ENCODE data around the gene CLTCL1.
"Not testable (repeated sequence)": the region's sequence is repeated elsewhere in the genome, so short reads cannot be mapped to it uniquely, and the experiment has no call there.

Gene CLTCL1

DNA sequence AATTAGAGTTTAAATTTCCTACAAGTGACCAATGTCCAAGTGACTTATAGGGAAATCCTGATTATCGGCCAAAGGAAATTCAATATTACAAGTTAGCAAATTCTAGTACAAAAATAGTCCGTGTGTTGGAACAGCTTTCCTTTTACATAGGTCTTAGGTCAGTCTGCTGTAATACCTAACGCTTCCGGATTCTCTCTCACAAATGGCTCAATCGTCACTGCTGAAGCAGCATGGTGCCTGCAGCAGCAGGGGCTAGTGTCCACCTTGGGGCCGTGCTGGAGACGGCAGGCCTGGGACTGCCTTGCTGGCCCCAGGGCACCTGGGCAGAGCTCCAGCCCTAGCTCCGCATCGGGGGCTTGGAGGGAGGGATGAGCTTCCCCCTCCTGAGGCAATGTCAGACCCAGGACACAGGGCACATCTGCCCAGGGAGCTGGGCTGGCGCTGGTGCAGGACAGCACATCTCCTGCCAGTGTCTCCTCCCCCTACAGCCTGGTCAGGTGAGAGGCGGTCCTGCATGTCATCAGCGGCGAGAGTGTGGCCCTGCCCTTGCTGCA, 39.4 kb upstream of the CLTCL1 start:
- no peak for DNase-seq
- Histone ChIP-seq H3K4me3 (ENCODE audit: low read depth, low read length) (no peak overlapping the region), H3K36me3 (peaks cover 56% of the 10 kb centered on the region), H3K9me3 (ENCODE audit: severe bottlenecking) (peaks cover 2% of the 10 kb centered on the region), H3K27me3 (ENCODE audit: insufficient read depth, low read depth, severe bottlenecking) (no peaks in the 10 kb centered on the region), H3K27ac (no peak overlapping the region)
- TF ChIP-seq, protein P1, sequence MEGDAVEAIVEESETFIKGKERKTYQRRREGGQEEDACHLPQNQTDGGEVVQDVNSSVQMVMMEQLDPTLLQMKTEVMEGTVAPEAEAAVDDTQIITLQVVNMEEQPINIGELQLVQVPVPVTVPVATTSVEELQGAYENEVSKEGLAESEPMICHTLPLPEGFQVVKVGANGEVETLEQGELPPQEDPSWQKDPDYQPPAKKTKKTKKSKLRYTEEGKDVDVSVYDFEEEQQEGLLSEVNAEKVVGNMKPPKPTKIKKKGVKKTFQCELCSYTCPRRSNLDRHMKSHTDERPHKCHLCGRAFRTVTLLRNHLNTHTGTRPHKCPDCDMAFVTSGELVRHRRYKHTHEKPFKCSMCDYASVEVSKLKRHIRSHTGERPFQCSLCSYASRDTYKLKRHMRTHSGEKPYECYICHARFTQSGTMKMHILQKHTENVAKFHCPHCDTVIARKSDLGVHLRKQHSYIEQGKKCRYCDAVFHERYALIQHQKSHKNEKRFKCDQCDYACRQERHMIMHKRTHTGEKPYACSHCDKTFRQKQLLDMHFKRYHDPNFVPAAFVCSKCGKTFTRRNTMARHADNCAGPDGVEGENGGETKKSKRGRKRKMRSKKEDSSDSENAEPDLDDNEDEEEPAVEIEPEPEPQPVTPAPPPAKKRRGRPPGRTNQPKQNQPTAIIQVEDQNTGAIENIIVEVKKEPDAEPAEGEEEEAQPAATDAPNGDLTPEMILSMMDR (IDR thresholded peaks at IDR 0.05; ENCODE audit: low read depth, low read length), result no peak

DNA sequence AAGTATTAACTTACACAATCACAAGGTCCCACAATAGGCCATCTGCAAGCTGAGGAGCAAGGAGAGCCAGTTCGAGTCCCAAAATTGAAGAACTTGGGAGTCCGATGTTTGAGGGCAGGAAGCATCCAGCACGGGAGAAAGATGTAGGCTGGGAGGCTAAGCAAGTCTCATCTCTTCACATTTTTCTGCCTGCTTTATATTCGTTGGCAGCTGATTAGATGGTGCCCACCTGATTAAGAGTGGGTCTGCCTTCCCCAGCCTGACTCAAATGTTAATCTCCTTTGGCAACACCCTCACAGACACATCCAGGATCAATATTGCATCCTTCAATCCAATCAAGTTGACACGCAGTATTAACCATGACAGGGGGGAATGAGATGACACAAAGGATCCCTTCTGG, 38.7 kb upstream of the CLTCL1 start:
- H3K27me3 ChIP-seq (ENCODE audit: insufficient read depth, low read depth, severe bottlenecking); H3K9me3 ChIP-seq (ENCODE audit: severe bottlenecking); DNase-seq; H3K27ac ChIP-seq; H3K4me3 ChIP-seq (ENCODE audit: low read depth, low read length): not testable (repeated sequence)
- H3K36me3 ChIP-seq, result peaks cover 49% of the 10 kb centered on the region

DNA sequence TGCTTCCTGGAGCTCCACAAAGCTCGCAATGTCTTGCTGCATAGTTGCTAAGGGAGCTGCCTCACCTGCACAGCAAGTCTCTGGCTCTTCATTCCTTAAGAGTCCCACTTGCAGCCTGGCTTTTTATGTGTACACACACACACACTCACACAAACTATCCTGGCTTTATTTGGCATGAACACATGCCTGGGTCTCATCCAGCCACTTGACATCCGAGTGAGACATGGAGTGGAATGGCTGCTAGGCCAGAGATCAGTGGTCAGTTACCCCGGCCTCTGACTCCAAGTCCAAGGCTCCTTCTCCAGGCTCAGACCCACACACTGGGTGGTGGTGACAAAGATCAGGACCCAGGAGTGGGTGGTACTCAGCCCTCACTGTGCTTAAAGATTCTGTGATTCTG, 37.9 kb upstream of the CLTCL1 start:
- H3K27me3 ChIP-seq (ENCODE audit: insufficient read depth, low read depth, severe bottlenecking), result no peaks in the 10 kb centered on the region
- no peak overlapping the region for H3K27ac ChIP-seq
- no peak overlapping the region for H3K4me3 ChIP-seq (ENCODE audit: low read depth, low read length)
- H3K36me3 ChIP-seq, result peaks cover 41% of the 10 kb centered on the region
- TF ChIP-seq, protein P1 (IDR thresholded peaks at IDR 0.05; ENCODE audit: low read depth, low read length), result no peak
- DNase-seq, result no peak
- peaks cover 2% of the 10 kb centered on the region for H3K9me3 ChIP-seq (ENCODE audit: severe bottlenecking)

DNA sequence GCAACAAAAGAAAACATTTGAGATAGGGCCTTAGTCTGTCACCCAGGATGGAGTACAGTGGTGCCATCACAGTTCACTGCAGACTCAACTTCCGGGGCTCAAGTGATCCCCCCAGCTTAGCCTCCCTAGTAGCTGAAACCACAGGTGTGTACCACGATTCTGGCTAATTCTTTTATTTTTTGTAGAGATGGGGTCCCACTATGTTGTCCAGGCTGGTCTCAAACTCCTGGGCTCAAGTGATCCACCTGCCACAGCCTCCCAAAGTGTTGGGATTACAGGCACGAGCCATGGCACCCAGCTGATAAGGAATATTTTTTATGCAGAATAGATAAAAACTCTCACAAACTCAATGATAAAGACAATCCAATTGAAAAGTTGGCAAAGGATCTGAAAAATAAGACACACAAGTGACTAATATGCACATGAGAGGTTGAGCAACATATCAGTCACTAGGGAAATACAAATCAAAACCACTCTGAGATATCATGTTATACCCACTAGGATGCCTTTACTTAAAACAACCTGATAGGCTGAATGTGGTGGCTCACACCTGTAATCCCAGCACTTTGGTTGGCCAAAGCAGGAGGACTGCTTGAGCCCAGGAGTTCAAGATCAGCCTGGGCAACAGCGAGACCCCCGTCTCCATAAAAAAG, 33.9 kb upstream of the CLTCL1 start:
- Histone ChIP-seq H3K9me3 (ENCODE audit: severe bottlenecking) (no peaks in the 10 kb centered on the region), H3K36me3 (peaks cover 14% of the 10 kb centered on the region), H3K4me3 (ENCODE audit: low read depth, low read length) (no peak overlapping the region), H3K27me3 (ENCODE audit: insufficient read depth, low read depth, severe bottlenecking) (no peaks in the 10 kb centered on the region), H3K27ac (no peak overlapping the region)
- DNase-seq, result no peak
- TF ChIP-seq, protein P1 (IDR thresholded peaks at IDR 0.05; ENCODE audit: low read depth, low read length), result no peak

DNA sequence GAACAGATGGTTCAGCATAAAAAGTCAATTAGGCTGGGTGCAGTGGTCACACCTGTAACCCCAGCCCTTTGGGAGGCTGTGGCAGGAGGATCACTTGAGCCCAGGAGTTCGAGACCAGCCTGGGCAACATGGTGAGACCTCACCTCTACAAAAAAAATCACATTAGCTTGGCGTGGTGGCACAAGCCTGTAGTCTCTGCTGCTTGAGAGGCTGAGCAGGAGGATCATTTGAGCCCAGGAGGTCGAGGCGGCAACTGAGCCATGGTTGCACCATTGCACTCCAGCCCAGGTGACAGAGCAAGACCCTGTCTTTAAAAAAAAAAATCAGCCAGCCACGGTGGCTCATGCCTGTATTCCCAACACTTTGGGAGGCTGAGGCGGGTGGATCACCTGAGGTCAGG, 31.9 kb upstream of the CLTCL1 start:
- H3K4me3 ChIP-seq (ENCODE audit: low read depth, low read length); H3K36me3 ChIP-seq; H3K27me3 ChIP-seq (ENCODE audit: insufficient read depth, low read depth, severe bottlenecking); H3K27ac ChIP-seq; DNase-seq; H3K9me3 ChIP-seq (ENCODE audit: severe bottlenecking): not testable (repeated sequence)

DNA sequence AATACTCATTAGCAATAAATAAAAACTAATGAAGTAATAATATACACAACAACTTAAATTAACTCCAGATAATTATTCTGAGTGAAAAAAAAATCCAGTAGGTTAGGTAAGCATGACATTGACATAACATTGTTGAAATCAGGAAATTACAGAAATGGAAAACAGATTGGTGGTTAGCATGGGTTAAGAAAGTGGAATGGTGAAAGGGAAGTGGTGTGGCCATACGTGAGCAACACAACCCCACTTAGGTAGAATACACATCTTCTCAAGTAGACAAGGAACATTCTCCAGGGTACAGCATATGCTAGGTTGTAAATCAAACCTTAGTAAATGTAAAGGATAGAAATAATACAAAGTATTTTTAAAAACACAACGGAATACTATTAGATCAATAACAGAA, 30.2 kb upstream of the CLTCL1 start:
- Histone ChIP-seq H3K27ac (no peak overlapping the region), H3K36me3 (no peaks in the 10 kb centered on the region), H3K9me3 (ENCODE audit: severe bottlenecking) (peaks cover 2% of the 10 kb centered on the region), H3K27me3 (ENCODE audit: insufficient read depth, low read depth, severe bottlenecking) (no peaks in the 10 kb centered on the region), H3K4me3 (ENCODE audit: low read depth, low read length) (no peak overlapping the region)
- TF ChIP-seq, protein P1 (IDR thresholded peaks at IDR 0.05; ENCODE audit: low read depth, low read length), result no peak
- no peak for DNase-seq

DNA sequence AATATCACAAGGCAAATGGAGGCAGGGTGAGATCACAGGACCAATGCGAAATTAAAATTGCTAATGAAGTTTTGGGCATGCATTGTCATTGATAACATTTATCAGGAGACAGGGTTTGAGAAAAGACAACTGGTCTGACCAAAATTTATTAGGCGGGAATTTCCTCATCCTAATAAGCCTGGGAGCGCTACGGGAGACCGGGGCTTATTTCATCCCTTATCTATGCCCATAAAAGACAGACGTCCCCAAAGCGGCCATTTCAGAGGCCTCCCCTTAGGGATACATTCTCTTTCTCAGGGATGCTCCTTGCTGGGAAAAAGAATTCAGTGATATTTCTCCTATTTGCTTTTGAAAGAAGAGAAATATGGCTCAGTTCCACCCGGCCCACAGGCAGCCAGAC, 28.6 kb upstream of the CLTCL1 start:
- not testable (repeated sequence) for H3K36me3 ChIP-seq; H3K27me3 ChIP-seq (ENCODE audit: insufficient read depth, low read depth, severe bottlenecking); H3K9me3 ChIP-seq (ENCODE audit: severe bottlenecking); DNase-seq; H3K27ac ChIP-seq; H3K4me3 ChIP-seq (ENCODE audit: low read depth, low read length)

Data from WERI-Rb-1 (cell line).